ENCODE results near the gene CABCOCO1. TPM values are rescaled to one million over a fixed set of nuclear protein-coding genes. Genes with fewer than 3 reads are reported as not detected.

CABCOCO1 gene
- total RNA-seq, 1 donor from 2014 or later, result 0.30 TPM

DNA sequence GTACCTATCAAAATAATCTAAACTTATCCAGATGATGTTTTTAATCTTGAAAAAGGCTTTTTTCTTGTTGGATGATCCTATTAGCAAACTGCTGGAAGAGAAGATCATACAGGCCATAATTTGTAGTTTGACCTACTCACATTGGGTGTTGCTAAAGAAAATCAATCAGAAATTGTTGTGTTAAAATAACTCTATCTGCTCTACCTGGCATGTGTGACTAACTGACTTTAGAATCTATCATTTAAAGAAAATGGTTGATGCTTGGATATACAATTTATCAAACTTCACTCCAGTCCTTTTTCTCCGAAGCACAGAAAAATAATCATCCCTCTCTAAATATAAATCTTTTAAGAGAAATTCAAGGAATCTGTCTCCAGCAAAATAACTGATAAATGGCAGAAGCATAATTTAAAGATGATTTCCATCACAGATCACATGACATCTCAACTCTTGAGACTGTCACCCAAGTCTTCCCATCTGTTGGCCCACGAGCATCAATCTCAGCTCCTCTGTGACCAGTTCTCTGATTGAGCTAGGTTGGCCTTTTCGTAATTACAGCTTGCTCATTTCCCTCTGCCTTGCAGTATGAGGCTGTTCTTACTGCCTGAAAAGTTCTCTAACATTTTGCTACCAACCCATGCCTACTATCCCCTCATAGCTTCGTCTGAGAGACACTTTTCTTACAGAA is 36.4 kb downstream of the CABCOCO1 start:
- TF ChIP-seq, protein P1, sequence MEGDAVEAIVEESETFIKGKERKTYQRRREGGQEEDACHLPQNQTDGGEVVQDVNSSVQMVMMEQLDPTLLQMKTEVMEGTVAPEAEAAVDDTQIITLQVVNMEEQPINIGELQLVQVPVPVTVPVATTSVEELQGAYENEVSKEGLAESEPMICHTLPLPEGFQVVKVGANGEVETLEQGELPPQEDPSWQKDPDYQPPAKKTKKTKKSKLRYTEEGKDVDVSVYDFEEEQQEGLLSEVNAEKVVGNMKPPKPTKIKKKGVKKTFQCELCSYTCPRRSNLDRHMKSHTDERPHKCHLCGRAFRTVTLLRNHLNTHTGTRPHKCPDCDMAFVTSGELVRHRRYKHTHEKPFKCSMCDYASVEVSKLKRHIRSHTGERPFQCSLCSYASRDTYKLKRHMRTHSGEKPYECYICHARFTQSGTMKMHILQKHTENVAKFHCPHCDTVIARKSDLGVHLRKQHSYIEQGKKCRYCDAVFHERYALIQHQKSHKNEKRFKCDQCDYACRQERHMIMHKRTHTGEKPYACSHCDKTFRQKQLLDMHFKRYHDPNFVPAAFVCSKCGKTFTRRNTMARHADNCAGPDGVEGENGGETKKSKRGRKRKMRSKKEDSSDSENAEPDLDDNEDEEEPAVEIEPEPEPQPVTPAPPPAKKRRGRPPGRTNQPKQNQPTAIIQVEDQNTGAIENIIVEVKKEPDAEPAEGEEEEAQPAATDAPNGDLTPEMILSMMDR (conservative IDR thresholded peaks at IDR 0.05), result no peak
- no peaks in the 10 kb centered on the region for H3K4me1 Mint-ChIP-seq
- no peaks in the 10 kb centered on the region for H3K27me3 Mint-ChIP-seq (ENCODE audit: low read depth)
- no peak for DNase-seq (ENCODE audit: low read depth, low spot score)
- H3K9me3 Mint-ChIP-seq, result peaks cover 3% of the 10 kb centered on the region
- no peak overlapping the region for H3K4me3 Mint-ChIP-seq
- no peak overlapping the region for H3K27ac Mint-ChIP-seq (ENCODE audit: unreplicated experiment)
- no peaks in the 10 kb centered on the region for H3K36me3 Mint-ChIP-seq (ENCODE audit: low read depth)

- no peaks in the 10 kb centered on the region for H3K9me3 Mint-ChIP-seq
- TF ChIP-seq, protein P1 (conservative IDR thresholded peaks at IDR 0.05), result no peak
- no peaks in the 10 kb centered on the region for H3K27me3 Mint-ChIP-seq (ENCODE audit: low read depth)
- no peak for DNase-seq (ENCODE audit: low read depth, low spot score)
- no peaks in the 10 kb centered on the region for H3K4me1 Mint-ChIP-seq
- H3K27ac Mint-ChIP-seq (ENCODE audit: unreplicated experiment), result no peak overlapping the region
- H3K36me3 Mint-ChIP-seq (ENCODE audit: low read depth), result no peaks in the 10 kb centered on the region
- H3K4me3 Mint-ChIP-seq, result no peak overlapping the region
Measured at GRCh38 chr10:61701055-61701705, 38.5 kb downstream of the CABCOCO1 start.

- no peak overlapping the region for H3K4me3 Mint-ChIP-seq
- no peaks in the 10 kb centered on the region for H3K36me3 Mint-ChIP-seq (ENCODE audit: low read depth)
- DNase-seq (ENCODE audit: low read depth, low spot score), result no peak
- no peak overlapping the region for H3K27ac Mint-ChIP-seq (ENCODE audit: unreplicated experiment)
- H3K27me3 Mint-ChIP-seq (ENCODE audit: low read depth), result no peaks in the 10 kb centered on the region
- H3K4me1 Mint-ChIP-seq, result no peaks in the 10 kb centered on the region
- H3K9me3 Mint-ChIP-seq, result no peaks in the 10 kb centered on the region
- TF ChIP-seq, protein P1 (conservative IDR thresholded peaks at IDR 0.05), result no peak
Measured at GRCh38 chr10:61701706-61702105, 39.0 kb downstream of the CABCOCO1 start.

GRCh38 chr10:61702584-61702983 is 39.9 kb downstream of the CABCOCO1 start:
- no peaks in the 10 kb centered on the region for H3K4me1 Mint-ChIP-seq
- no peaks in the 10 kb centered on the region for H3K9me3 Mint-ChIP-seq
- no peaks in the 10 kb centered on the region for H3K36me3 Mint-ChIP-seq (ENCODE audit: low read depth)
- no peak overlapping the region for H3K27ac Mint-ChIP-seq (ENCODE audit: unreplicated experiment)
- TF ChIP-seq, protein P1 (conservative IDR thresholded peaks at IDR 0.05), result no peak
- H3K4me3 Mint-ChIP-seq, result no peak overlapping the region
- no peaks in the 10 kb centered on the region for H3K27me3 Mint-ChIP-seq (ENCODE audit: low read depth)
- no peak for DNase-seq (ENCODE audit: low read depth, low spot score)

DNA sequence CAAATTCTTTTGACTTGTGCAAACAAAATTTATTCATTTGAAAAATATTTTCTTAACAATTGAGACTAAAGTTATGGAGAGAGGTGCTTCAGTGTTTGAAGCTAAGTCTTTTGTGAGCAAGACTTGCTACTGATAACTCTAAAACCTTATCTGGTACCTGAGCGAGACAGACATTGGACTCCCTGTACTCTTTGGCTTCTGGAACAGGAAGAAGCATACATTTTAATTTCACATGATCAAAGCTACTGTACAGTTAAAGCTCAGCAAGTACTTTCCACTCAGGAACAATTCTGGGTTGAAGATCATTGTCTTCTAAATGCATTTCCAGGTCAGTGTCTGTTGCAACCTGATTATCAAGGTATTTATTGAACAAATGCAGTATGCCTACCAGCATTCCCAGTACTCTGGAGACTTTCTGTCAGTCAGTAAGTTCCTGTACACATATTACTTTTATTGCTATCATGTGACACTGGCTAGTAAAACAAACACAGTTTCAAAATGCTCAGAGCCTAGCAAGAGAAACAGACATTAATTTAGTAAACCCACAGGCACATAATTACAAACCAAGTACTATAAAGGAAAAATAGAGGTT is 42.4 kb downstream of the CABCOCO1 start:
- Mint-ChIP-seq H3K4me3 (no peak overlapping the region), H3K9me3 (no peaks in the 10 kb centered on the region), H3K4me1 (no peaks in the 10 kb centered on the region), H3K27ac (ENCODE audit: unreplicated experiment) (no peak overlapping the region), H3K27me3 (ENCODE audit: low read depth) (no peaks in the 10 kb centered on the region), H3K36me3 (ENCODE audit: low read depth) (no peaks in the 10 kb centered on the region)
- no peak for DNase-seq (ENCODE audit: low read depth, low spot score)
- TF ChIP-seq, protein P1 (conservative IDR thresholded peaks at IDR 0.05), result no peak

Measured in neural crest cell (in vitro differentiated cells).